NCI-H1417 (cell line): ENCODE data around the gene SPIRE2.
"Not testable (repeated sequence)": the region's sequence is repeated elsewhere in the genome, so short reads cannot be mapped to it uniquely, and the experiment has no call there.

Experiments used
- DNase-seq, 3 experiments: peaks; one replicate each; lab custom pipeline; 2025; lab: John Stamatoyannopoulos, UW

SPIRE2 gene

GRCh38 chr16:89867918-89868317 is 39.6 kb downstream of the SPIRE2 start:
- peak in 1 of 3 experiments; percentile 2 for DNase-seq

DNA sequence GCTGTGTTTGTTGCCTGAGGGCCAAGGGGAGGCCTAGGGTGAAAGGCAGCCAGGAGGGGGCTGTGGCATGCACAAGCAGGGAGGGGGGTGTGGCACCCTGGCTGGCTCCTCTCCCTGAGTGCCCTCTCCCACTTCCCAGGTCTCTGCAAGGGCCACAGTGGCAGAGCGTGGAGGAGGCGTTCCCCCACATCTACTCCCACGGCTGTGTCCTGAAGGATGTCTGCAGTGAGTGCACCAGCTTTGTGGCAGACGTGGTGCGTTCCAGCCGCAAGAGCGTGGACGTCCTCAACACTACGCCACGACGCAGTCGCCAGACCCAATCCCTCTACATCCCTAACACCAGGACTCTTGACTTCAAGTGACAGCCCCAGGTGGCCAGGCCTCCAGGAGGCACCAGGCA is 41.6 kb downstream of the SPIRE2 start:
- no peak for DNase-seq

GRCh38 chr16:89870440-89870839 is 42.2 kb downstream of the SPIRE2 start:
- no peak for DNase-seq

GRCh38 chr16:89871895-89872294 is 43.6 kb downstream of the SPIRE2 start:
- no peak for DNase-seq

DNA sequence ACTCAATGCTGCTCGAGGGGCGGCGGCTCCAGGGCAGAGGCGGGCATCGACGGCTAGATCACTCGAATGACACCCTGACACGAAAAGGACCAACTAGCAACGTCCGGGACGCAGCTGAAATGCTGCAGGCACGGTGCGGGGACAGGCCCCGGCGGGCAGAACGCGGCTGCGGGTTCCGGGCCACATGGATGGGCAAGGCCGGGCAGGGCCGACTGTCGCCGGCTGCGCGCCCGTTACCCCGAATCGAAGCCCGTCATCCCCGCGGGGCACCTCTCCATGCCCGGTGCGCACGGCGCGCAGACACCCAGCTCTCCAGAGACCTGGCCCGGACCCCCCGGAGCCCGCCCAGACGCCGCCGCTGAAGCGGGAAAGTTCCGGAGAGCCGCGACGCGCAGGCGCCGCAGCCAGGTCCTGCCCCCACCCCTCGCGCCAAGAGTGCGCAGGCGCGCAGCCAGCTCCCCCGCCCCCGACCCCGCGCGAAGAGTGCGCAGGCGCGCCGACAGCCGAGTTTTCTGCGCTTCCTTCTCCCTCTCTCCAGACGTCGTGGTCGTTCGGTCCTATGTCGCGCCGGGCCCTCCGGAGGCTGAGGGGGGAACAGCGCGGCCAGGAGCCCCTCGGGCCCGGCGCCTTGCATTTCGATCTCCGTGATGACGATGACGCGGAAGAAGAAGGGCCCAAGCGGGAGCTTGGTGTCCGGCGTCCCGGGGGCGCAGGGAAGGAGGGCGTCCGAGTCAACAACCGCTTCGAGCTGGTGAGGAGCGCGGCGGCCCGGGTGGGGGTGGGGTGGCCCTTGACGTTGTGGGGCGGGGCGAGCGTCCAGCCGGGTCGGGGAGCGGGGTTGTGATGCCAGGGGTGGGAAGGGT is 45.1 kb downstream of the SPIRE2 start, which contains the start of gene TCF25:
Gene TCF25, plus strand, starts transcription at position 484 of the 863 bp plus-strand sequence. Its CDS starts 76 bp downstream, at position 560.
- peak; percentile 72 to 92 (median 89) for DNase-seq

- DNase-seq, result peak; percentile 85 to 94 (median 86)
These were observed 45.9 kb downstream of the SPIRE2 start for GRCh38 chr16:89873972-89874689.

DNA sequence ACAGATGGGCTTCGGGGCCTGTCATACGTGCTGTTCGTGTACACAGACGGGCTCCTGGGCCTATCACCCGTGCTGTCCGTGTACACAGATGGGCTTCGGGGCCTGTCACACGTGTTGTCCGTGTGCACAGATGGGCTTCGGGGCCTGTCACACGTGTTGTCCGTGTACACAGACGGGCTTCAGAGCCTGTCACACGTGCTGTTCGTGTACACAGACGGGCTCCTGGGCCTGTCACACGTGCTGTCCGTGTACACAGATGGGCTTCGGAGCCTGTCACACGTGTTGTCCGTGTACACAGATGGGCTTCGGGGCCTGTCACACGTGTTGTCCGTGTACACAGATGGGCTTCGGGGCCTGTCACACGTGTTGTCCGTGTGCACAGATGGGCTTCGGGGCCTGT is 50.8 kb downstream of the SPIRE2 start:
- not testable (repeated sequence) for DNase-seq

DNA sequence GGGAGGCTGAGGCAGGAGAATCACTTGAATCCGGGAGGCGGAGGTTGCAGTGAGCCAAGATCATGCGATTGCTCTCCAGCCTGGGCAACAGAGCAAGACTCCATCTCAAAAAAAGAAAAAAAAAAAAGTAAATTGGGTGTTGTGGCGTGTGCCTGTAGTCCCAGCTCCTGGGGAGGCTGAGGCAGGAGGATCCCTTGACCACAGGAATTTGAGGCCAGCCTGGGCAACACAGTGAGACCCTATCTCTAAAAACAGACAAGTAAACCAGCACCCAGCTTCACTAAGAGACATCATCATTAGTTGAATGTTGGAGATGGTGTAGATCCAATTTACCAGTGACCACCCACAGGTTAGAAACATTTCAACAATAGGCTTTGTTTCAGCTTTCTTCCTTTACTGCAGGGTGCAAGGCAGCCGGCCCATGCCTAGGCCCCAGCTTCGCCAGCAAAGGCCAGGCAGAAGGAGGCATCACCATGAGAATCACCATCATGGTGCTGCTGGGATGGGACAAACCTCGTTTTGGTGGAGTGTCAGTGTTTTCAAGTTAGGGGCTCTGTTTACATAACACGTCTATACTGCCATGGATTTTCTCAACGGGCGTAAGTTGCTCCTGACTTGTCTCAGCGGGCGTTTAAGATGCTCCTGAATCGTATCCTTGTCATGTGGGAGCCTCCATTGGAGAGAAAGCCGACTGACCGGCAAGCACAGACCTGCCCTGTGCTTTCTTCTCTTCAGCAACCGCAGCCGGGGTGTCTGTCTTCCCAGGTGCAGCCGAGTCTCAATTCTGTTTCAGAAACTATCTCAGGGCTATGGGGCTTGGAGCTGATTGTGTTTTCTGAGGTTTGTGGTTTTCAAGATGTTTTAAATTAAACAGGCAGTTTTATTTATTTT is 52.4 kb downstream of the SPIRE2 start:
- peak in 1 of 3 experiments; percentile 75 for DNase-seq

- DNase-seq, result peak in 1 of 3 experiments; percentile 58
These were observed 53.1 kb downstream of the SPIRE2 start for GRCh38 chr16:89881368-89881730.

DNA sequence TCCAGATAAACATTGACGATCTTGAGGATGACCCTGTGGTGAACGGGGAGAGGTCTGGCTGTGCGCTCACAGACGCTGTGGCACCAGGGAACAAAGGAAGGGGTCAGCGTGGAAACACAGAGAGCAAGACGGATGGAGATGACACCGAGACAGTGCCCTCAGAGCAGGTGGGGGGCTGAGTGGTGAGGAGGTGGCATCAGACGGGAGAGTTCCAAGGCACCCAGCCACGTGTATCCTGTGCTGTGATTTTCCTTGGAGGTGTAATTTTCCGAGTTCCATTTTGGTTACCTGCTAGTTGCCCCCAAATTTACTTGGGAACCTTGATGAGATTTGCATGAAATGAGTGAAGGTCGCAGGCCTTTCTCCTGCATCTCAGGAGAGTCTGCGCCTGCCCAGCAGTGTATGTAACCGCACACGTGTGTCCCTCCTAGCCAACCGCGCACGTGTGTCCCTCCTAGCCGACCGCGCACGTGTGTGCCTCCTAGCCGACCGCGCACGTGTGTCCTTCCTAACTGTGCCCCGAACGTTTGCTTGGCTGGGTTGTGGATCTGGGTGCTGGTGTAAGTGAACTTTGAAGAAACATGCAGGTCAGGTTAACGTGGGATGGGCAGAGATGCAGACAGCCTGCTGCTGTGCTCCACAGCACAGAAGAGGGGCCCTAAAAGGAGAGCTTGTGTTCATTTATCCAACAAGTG is 55.2 kb downstream of the SPIRE2 start:
- no peak for DNase-seq

DNA sequence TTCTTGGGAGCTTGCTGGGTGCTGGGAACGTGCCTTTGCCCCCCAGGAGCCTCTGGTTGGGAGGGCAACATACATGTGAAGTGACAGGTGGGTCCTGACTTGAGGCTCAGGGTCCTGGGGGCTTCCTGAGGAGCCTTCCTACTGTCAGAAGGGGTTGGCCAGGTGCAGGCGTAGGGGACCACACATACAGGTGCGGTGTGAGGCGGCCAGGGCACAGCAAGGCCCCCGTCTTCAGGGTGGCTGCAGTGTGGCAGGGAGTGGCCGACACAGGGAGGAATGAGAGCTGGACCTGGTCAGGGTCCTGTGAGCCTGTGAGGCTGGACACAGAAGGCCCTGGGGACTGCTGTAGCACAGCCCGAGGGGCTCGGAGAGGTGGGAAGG is 55.8 kb downstream of the SPIRE2 start:
- no peak for DNase-seq

DNA sequence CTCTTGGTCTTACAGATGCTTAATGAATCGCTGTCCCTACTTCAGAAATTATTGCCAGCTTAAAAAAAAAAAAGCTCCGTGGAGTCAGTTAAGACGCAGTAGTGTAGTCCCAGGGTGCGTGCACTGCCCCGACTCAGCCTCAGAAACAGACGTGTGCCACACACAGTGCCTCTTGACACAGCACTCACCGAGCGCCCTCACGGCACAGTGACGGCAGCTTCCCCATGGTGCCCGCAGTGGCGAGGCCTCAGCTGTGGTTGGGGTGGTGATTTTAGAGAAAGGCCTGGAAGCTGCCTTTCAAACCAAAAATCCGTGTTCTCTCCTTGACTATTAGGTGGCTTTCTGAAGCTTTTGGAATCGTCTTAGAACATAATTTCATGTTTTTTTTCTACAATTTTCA is 59.0 kb downstream of the SPIRE2 start:
- no peak for DNase-seq

DNA sequence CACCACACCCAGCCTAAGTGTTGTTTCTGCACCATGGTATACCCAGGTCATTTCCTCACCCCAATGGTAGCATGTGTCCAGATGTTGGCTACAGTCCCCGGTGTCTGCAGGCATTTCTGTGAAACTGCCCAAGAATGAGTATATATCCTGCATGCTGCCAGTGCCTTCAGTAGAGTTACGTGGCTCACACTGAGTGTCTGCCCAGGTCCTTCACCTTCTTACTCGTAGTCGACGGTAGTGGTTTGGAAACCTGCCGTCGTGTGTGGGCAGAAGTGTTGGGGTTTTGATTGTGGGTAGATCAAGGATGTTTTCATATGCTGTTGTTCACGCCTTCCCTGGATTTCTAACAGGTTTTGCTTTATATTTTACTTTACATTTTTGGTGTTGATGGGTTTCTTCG is 61.9 kb downstream of the SPIRE2 start:
- DNase-seq, result no peak

GRCh38 chr16:89890886-89891657 is 62.8 kb downstream of the SPIRE2 start:
- no peak for DNase-seq

GRCh38 chr16:89892055-89892630 is 63.9 kb downstream of the SPIRE2 start:
- DNase-seq, result no peak

DNA sequence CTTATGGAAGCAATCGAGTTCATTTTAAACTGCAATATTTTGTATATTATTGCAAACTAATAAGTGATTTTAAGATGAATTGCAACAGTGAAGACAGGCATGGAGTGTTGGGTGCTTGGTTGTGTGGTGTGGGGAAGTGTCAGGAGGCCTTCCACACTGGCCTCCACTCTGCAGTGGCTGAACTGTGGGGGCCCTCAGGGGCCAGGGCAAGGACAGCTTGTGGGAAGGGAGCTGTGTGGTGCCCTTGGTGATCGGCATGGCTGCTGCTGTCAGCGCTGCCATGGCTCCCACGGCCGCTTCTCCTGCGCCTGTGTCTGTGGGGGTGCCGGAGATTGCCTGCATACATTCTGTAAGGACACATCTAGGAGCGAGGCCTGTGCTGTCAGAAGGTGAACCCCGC is 64.4 kb downstream of the SPIRE2 start:
- no peak for DNase-seq

- DNase-seq, result no peak
These were observed 65.6 kb downstream of the SPIRE2 start for GRCh38 chr16:89893642-89894548.

- DNase-seq, result no peak
These were observed 67.4 kb downstream of the SPIRE2 start for GRCh38 chr16:89895482-89896250.

- no peak for DNase-seq
These were observed 68.9 kb downstream of the SPIRE2 start for GRCh38 chr16:89897204-89897603.
